ENCODE results near the gene RAPGEF4. TPM values are rescaled to one million over a fixed set of nuclear protein-coding genes. Genes with fewer than 3 reads are reported as not detected.

RAPGEF4 gene
- total RNA-seq, 1 experiment from 2014 or later: not detected

DNA sequence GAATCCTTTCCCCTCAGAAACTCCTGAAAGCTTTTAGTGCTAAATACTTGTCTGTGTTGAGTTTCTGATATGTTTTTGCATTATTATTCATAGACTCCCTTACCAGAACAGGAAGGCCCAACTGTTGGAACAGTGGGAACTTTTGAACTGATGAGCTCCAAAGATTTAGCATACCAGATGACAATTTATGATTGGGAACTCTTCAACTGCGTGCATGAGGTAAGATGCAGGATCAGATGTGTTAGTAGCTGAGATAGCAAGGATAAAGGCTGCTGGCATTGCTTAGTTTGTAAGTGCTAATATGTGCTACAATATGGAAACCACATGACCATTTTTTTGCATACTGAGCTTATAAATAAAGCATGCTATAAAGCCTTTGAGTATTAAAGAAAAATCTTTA, 290.8 kb downstream of the RAPGEF4 start:
- DNase-seq (ENCODE audit: unreplicated experiment): no peak
- Mint-ChIP-seq H3K36me3 (ENCODE audit: insufficient read depth, unreplicated experiment) (no peaks in the 10 kb centered on the region), H3K27ac (ENCODE audit: low read depth, unreplicated experiment) (no peak overlapping the region), H3K4me1 (ENCODE audit: insufficient read depth, unreplicated experiment) (peaks cover 18% of the 10 kb centered on the region), H3K27me3 (ENCODE audit: insufficient read depth, unreplicated experiment) (no peaks in the 10 kb centered on the region), H3K4me3 (ENCODE audit: unreplicated experiment) (no peak overlapping the region), H3K9me3 (ENCODE audit: unreplicated experiment) (no peaks in the 10 kb centered on the region)
- BruUV-seq (replicated peaks): no TSS peak
- POLR2A ChIA-PET: interaction anchor here (0.6 to 4.4 kb wide), 14 partner anchors 20 to 200 kb away, joined by 3 to 56 read pairs (median 4); partner anchors contain the start of gene MAP3K20
- intact Hi-C loops (cut with micrococcal nuclease): loop anchor here (5.0 kb wide), 4 partner anchors 111 to 1321 kb away; no protein-coding TSS in a partner anchor
- CTCF ChIA-PET: interaction anchor here (0.5 to 7.3 kb wide), 39 partner anchors 10 to 1321 kb away, joined by 3 to 237 read pairs (median 4); no protein-coding TSS in a partner anchor
- TF ChIP-seq CTCF (IDR thresholded peaks at IDR 0.05; ENCODE audit: unreplicated experiment): no peak

- DNase-seq (ENCODE audit: unreplicated experiment): peak; percentile 88
- ChIA-PET POLR2A (interaction anchor here (0.6 to 4.4 kb wide), 25 partner anchors 17 to 937 kb away, joined by 3 to 56 read pairs (median 4); partner anchors contain the start of gene MAP3K20), CTCF (interaction anchor here (0.5 to 7.3 kb wide), 68 partner anchors 9 to 1320 kb away, joined by 3 to 237 read pairs (median 4); no protein-coding TSS in a partner anchor)
- TF ChIP-seq CTCF (IDR thresholded peaks at IDR 0.05; ENCODE audit: unreplicated experiment): peak; percentile 79
- Mint-ChIP-seq H3K9me3 (ENCODE audit: unreplicated experiment) (no peaks in the 10 kb centered on the region), H3K4me3 (ENCODE audit: unreplicated experiment) (no peak overlapping the region), H3K27ac (ENCODE audit: low read depth, unreplicated experiment) (peak overlapping the region; percentile 9), H3K36me3 (ENCODE audit: insufficient read depth, unreplicated experiment) (no peaks in the 10 kb centered on the region), H3K27me3 (ENCODE audit: insufficient read depth, unreplicated experiment) (no peaks in the 10 kb centered on the region), H3K4me1 (ENCODE audit: insufficient read depth, unreplicated experiment) (peaks cover 12% of the 10 kb centered on the region)
- intact Hi-C loops (cut with micrococcal nuclease): loop anchor here (1.0 to 5.0 kb wide), 6 partner anchors 48 to 1320 kb away; partner anchors contain the start of gene MAP3K20
- BruUV-seq (replicated peaks): no TSS peak
These were observed 291.8 kb downstream of the RAPGEF4 start for GRCh38 chr2:173027181-173028128.

DNA sequence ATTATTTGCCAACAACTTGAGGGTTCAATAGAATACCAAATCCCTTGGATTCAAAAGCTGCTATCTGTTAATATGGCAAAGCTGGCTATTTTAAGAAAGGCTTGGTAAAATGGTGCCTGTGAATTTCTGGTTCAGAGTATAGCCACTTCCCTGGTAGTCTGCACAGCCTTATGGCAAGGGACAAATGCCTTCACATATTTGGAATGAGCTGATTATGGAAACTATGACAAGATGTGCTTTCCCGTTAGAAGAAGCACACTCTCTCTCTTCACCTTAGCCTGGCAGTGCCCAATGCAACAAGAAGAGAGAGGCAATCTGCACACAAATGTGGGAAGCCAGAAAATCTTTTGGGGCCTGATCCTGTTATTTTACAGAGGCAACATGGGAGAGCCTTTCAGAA, 292.5 kb downstream of the RAPGEF4 start:
- ChIA-PET CTCF (interaction anchor here (0.6 to 7.3 kb wide), 44 partner anchors 8 to 957 kb away, joined by 3 to 237 read pairs (median 4); no protein-coding TSS in a partner anchor), POLR2A (interaction anchor here (0.6 to 4.4 kb wide), 18 partner anchors 14 to 369 kb away, joined by 3 to 56 read pairs (median 4); partner anchors contain the start of gene MAP3K20)
- Mint-ChIP-seq H3K4me3 (ENCODE audit: unreplicated experiment) (no peak overlapping the region), H3K27ac (ENCODE audit: low read depth, unreplicated experiment) (no peak overlapping the region), H3K27me3 (ENCODE audit: insufficient read depth, unreplicated experiment) (no peaks in the 10 kb centered on the region), H3K9me3 (ENCODE audit: unreplicated experiment) (no peaks in the 10 kb centered on the region), H3K36me3 (ENCODE audit: insufficient read depth, unreplicated experiment) (no peaks in the 10 kb centered on the region), H3K4me1 (ENCODE audit: insufficient read depth, unreplicated experiment) (peaks cover 12% of the 10 kb centered on the region)
- no peak for TF ChIP-seq CTCF (IDR thresholded peaks at IDR 0.05; ENCODE audit: unreplicated experiment)
- intact Hi-C loops (cut with micrococcal nuclease): loop anchor here (5.0 kb wide), 4 partner anchors 109 to 1319 kb away; no protein-coding TSS in a partner anchor
- BruUV-seq (replicated peaks): no TSS peak
- DNase-seq (ENCODE audit: unreplicated experiment): no peak

DNA sequence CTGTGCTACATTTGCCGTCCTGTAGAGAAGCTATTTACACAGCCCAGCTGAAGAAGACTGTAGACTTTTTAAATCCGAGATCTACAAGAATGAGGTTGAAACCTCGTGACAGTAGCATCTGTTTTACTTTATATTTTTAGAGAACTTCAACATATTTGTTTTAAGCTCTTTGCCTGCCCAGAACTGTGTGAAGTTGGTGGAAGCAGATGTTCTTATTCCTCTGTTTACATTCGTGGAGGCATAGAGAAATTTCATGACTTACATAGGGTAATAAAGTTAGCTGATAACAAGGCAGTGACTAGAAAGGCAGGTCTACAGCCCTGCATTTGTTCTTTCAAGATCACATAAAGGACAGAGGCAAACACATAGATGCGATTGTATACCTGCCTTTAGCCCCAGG, 293.0 kb downstream of the RAPGEF4 start:
- POLR2A ChIA-PET: interaction anchor here (0.6 to 4.4 kb wide), 14 partner anchors 13 to 957 kb away, joined by 3 to 56 read pairs (median 4); partner anchors contain the start of gene MAP3K20
- CTCF ChIA-PET: interaction anchor here (0.6 to 7.3 kb wide), 27 partner anchors 16 to 420 kb away, joined by 3 to 237 read pairs (median 6); no protein-coding TSS in a partner anchor
- intact Hi-C loops (cut with micrococcal nuclease): loop anchor here (5.0 kb wide), 4 partner anchors 109 to 1319 kb away; no protein-coding TSS in a partner anchor
- peaks cover 12% of the 10 kb centered on the region for H3K4me1 Mint-ChIP-seq (ENCODE audit: insufficient read depth, unreplicated experiment)
- no peak for TF ChIP-seq CTCF (IDR thresholded peaks at IDR 0.05; ENCODE audit: unreplicated experiment)
- no peaks in the 10 kb centered on the region for H3K9me3 Mint-ChIP-seq (ENCODE audit: unreplicated experiment)
- no peak overlapping the region for H3K4me3 Mint-ChIP-seq (ENCODE audit: unreplicated experiment)
- no peak overlapping the region for H3K27ac Mint-ChIP-seq (ENCODE audit: low read depth, unreplicated experiment)
- no peaks in the 10 kb centered on the region for H3K27me3 Mint-ChIP-seq (ENCODE audit: insufficient read depth, unreplicated experiment)
- no peak for DNase-seq (ENCODE audit: unreplicated experiment)
- no TSS peak for BruUV-seq (replicated peaks)
- H3K36me3 Mint-ChIP-seq (ENCODE audit: insufficient read depth, unreplicated experiment): no peaks in the 10 kb centered on the region

All from MCF 10A (cell line).